ENCODE data around the gene RNF144A.
"Not testable (repeated sequence)": the region's sequence is repeated elsewhere in the genome, so short reads cannot be mapped to it uniquely, and the experiment has no call there.

Gene RNF144A

DNA sequence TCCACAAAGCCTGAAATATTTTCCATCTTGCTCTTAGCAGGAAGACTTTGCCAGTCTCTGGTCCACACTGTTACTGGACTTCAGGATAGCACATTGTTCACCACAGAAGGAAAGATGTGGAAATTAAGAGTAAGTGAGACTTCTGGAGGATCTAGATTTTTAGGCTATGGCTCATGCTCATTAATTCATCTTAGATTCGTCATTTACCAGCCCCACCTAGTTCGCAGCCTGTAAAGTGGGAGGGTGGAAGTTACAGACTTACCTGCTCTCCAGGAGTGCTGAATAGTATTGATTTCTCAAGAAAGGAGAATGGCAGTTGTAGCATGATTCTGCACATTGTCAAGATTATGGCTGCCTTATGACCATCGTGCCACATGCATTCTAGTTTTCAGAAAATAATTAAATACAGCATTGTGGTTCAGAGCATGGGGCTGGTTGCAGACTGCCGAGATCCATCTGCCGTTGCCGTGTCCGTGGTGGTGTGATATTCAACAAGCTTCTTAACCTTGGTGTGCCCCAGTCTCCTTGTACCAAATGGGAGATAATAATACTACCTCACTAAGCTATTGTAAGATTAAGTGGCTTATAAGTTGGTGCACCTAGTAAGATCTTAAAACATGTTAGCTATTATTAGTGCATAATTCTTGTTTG is 56.8 kb downstream of the RNF144A start:
- FAIRE-seq: no peak

DNA sequence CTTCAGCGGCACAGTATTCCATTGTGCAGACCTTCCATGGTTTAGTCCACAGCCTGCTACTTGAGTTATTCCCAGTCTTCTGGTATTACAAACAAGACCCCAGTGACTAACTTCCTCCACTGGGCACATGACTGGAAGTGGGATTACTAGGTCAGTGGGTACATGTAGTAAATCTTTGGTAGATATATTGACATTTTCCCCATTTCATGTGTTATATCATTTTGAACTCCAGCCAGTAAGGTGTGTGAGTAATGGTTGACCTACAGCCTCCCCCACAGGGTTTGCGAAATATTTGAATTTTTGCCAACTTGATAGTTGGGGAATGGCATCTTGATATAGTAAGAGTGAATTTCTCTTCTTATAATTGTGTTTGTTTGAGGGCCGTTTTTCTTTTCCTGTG is 58.8 kb downstream of the RNF144A start:
- FAIRE-seq: no peak

- FAIRE-seq: no peak
These were observed 60.0 kb downstream of the RNF144A start for GRCh38 chr2:6977113-6977741.

DNA sequence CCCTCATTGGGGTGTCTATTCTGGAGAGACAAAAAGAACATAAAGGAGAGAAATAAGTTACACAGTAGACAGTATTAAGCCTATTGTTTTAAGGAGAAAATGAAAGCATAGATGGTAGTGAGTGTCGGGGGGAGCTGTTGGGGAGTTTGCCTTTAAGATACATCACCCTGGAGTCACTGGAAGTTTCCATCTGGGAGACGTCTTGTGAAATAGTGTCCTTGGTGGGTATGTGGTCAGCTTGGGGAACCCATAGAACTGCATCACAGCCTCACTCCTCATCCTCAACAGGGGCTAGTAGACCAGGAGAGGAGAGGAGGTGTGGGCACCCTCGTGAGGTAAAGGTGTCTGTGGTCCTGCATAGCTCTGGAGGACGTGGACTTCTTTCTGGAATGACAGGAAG is 60.6 kb downstream of the RNF144A start:
- no peak for FAIRE-seq

GRCh38 chr2:6978991-6979390 is 61.8 kb downstream of the RNF144A start:
- FAIRE-seq: no peak

DNA sequence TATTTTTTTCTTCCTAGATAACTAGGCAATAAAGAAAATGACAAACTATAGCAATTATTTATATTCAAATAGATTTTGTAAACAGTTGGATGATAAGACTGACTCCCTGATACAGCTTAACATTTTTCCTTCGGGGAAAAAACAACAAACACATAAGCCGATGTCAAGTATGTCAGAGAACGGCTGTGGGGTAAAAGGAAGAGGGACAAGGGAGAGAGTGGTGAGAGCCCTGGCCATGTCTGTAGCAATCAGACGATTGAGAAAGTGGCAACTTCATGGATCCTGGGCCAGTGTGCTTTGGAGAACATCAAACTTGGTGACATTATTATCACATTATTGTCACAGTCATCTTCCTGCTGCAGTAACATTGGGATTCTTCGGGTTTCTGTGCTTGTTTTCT is 65.2 kb downstream of the RNF144A start:
- no peak for FAIRE-seq

GRCh38 chr2:6982934-6983589 is 65.8 kb downstream of the RNF144A start:
- no peak for FAIRE-seq

- no peak for FAIRE-seq
These were observed 69.2 kb downstream of the RNF144A start for GRCh38 chr2:6986301-6986911.

- no peak for FAIRE-seq
These were observed 69.7 kb downstream of the RNF144A start for GRCh38 chr2:6986912-6987361.

DNA sequence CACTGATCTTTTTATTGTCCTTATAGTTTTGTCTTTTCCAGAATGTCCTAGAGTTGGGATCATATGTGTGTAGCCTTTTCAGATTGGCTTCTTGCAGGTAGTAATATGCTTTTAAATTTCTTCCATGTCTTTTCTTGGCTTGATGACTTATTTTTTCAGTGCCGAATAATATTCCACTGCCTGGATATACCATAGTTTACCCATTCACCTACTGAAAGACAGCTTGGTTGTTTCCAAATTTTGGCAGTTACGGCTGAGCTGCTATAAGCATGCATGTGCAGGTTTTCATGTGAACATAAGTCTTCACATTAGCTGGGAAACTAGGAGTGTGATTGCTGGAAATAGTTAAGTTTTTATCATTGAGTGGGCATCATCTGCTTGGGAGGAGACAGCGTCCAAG is 73.7 kb downstream of the RNF144A start:
- FAIRE-seq: no peak

DNA sequence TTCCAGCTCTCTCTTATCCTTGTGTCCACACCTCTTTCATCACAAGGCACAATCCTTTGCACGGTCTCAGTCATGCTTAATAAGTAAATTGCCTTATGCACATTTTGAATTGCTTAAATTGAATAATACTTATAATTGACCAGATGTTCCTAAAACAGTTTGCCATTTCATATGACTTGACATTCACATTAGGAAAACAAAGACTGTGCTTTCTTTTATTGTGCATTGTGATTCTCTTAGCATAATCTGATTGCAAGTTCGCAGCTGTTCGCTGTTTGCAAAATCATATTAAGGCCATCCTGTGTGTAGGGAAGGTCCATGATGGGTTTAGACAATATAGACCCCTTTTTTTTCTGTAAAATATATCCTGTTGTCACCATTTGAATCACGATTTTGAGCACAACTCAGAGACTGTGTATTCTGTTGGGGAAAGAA is 75.6 kb downstream of the RNF144A start:
- no peak for FAIRE-seq

- FAIRE-seq: no peak
These were observed 76.0 kb downstream of the RNF144A start for GRCh38 chr2:6993229-6993640.

- FAIRE-seq: no peak
These were observed 76.7 kb downstream of the RNF144A start for GRCh38 chr2:6993936-6994335.

GRCh38 chr2:6994536-6995128 is 77.4 kb downstream of the RNF144A start:
- FAIRE-seq: no peak

DNA sequence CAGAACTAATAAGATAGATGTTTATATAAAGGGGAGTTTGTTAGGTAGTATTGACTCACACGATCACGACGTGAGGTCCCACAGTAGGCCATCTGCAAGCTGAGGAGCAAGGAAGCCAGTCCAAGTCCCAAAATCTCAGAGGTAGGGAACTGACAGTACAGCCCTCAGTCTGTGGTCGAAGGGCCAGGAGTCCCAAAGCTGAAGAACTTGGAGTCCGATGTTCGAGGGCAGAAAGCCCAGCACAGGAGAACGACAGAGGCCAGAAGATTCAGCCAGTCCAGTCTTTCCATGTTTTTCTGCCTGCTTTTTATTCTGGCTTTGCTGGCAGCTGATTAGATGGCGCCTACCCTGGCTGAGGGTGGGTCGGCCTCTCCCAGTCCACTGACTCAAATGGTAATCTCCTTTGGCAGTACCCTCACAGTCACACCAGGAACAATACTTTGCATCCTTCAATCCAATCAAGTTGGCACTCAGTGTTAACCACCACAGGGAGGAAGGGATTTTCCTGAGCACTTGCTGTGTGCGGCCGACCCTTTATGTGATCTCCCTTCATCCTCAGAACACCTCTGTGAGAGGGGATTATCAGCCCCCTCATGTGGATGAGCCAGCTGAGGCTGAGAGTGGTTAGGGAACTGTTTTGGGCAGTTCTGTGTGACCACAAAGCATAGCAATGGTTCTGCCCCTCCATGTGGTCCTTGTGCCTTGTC is 78.3 kb downstream of the RNF144A start:
- FAIRE-seq: no peak

DNA sequence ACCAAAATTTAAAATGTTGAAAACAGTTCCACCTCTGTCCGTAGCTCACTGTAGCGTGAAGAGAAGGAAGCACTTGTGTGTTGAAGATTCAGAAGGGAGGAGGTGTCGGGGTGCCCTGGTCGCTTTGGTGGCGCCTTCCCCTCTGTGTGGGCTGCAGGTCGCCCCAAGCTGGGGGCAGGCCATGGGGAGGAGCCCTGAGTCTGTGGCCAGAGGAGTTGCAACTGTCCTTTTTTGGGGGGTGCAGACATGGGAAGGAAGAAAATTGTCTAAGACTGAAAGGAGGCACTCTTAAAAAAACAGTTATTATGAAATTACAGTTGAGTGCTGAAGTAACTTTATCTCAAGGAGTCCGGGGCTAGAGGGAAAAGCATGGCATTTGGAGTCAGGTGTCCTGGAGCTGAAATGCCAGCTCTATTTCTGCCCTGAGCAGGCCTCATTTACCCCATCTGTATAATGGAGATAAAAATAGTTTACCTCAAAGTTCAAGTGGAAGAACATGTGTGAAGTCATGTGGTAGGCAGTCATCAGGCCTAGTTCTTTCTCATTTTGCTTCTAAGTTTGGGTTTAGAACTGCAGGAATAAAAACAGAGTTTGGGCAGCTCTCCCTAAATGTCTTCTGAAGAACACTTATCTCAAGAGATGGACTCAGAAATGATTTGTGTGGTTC is 82.1 kb downstream of the RNF144A start:
- no peak for FAIRE-seq

DNA sequence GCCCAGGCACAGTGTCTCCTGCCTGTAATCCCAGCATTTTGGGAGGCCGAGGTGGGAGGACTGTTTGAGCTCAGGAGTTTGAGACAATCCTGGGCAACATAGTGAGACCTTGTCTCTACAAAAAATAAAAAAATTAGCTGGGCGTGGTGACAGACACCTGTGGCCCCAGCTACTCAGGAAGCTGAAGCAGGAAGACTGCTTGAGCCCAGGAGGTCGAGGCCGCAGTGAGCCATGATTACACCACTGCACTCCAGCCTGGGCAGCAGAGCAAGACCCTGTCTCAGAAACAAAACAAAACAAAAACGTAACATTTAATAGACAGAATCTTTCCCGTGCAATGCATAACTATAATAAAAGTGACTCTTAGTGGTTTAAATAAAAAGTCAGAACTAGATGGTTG is 84.2 kb downstream of the RNF144A start:
- FAIRE-seq: not testable (repeated sequence)

GRCh38 chr2:7003895-7004294 is 86.7 kb downstream of the RNF144A start:
- FAIRE-seq: no peak

- no peak for FAIRE-seq
These were observed 87.4 kb downstream of the RNF144A start for GRCh38 chr2:7004636-7005035.

- no peak for FAIRE-seq
These were observed 90.3 kb downstream of the RNF144A start for GRCh38 chr2:7007488-7007845.

DNA sequence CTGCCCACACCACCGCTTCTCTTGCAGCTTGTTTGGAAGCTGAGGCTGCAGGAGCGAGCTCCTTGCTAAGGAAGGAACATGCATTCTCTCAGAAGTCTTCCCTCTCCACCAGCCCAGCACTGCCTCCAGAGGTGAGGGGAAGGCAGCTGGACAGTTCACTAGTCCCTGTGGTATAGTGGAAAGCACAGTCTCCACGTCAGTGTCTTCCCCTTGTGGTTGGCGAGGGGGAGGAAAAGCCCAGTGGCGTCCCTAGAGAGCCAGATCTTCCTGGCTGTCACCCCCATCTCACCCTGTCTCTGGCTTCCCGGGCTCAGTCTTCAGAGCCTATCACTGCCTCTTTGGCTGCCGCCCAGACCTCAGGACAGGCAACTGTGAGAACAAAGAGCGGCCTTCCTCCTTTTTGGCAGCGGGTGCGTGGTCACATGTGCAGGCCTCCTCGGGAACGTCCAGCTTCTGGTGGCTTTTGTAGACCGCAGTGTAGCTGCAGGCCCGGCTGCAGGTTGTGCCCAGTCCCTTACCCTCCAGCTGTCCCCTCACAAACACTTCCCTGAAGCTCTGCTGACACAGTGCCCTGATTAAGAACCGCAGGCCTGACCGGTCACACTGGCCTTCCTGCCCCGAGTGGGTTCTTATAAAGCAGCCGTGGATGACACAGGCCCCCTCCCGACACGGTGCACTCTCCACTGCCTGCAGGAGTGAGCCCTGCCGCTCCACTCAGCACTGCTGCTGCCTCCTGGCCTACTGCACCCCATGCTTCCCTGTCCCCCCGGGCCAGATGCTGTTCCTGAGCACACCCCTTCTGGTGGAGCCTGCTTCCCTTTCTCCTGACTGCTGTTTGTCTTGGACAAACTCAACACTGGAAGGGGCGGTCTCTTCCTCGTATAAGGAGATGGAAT is 90.9 kb downstream of the RNF144A start:
- no peak for FAIRE-seq
